Measurements from ENCODE around the gene ZCCHC24.

ZCCHC24 gene
- 1.5 to 2.7 (median 1.9) reads per million in 4 donors for total RNA-seq

- peak; percentile 90 to 97 (median 91) for DNase-seq
Measured at GRCh38 chr10:79445161-79445976, at the start of gene ZCCHC24. Gene ZCCHC24, minus strand, starts transcription at chr10:79445624. Its CDS starts 184 bp downstream, at chr10:79445440.

GRCh38 chr10:79493806-79494205, 48.4 kb upstream of the ZCCHC24 start:
- DNase-seq = no peak

GRCh38 chr10:79492839-79493238, 47.4 kb upstream of the ZCCHC24 start:
- DNase-seq = no peak

DNA sequence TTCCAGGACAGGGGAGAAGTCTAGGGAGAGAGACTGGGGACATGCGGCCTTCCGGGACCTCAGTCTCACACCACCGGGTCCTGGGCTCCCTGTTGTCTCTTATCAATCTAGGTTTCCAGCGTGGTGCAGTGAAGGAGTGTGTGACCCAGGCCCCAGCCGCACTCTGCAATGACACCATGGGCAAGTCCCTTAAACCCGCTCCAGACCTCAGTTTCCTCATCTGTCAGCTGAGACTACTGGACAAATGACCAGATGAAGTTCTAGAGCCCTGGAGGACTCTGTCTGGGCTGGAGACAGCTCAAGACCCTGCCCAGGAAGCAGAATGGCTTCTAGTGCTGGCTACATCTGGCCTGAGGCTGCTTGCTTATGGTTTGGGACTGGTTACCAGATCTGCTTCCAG, 46.8 kb upstream of the ZCCHC24 start:
- no peak for DNase-seq

DNA sequence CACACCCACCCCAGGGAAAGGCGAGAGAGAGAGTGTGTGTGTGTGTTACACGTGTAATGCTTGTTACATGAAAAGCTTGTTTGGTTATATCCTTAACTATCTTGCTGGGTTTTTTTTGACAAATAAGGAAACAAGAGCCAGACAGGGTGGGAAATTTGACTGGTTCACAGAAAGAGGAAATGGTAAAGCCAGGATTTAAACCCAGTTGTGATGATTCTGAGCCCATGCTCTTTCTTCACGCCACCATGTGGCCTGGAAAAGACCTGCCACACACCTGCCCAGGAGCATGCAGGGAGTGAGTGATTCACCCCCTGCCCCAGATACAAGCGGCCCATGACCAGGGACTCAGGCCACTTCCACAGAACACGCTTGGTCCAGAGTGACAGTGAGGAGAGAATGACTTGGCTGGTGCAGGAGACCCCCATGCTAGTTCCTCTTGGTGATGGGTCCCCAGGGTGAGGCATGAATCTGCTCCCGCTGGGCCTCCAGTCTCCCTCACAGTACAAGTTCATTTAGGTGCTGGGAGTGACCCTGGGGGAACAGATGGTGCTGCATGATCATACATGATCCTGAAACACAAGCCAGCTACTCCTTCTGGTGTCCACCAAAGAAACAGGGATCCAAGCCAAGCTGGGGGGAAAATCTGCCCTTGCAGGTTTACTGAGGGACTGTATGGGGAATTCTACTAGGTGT, 45.9 kb upstream of the ZCCHC24 start:
- no peak for DNase-seq

DNA sequence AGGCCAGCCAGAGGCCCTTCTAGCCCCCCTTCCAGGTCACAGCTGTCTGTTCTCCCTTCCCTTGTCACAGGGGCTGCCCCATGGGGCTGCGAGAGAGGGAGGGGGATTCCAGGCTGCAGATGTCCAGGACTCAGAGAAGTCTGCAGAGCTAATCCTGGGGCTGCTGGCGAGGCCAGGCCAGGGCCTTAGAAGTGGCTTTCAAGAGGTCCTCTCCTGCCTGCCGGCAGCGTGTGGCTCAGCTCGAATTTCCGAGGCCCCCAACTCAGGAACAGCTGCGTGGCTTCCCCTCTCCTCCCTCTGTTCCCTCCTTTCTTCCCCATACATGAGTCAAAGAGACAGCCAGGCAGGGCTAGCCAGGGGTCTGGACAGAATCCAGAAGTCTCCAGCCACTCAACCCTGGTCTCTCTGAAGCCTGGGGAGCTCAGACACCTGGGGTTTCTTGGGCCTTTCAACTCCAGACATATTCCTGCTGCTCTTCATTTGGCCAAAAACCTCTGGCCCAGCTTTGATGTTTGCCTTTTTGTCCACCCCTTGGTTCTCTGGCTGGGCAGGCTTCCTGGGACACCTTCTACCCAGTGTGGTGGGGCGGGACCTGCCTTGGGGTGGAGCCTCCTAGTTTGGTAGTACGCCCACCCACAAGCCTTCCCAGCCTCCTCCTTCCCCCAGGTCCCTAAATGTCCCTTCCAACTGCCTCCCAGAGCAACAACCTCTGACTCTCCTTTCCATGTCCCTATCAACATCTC, 45.1 kb upstream of the ZCCHC24 start:
- no peak for DNase-seq

- DNase-seq = no peak
Measured at GRCh38 chr10:79488870-79489269, 43.4 kb upstream of the ZCCHC24 start.

DNA sequence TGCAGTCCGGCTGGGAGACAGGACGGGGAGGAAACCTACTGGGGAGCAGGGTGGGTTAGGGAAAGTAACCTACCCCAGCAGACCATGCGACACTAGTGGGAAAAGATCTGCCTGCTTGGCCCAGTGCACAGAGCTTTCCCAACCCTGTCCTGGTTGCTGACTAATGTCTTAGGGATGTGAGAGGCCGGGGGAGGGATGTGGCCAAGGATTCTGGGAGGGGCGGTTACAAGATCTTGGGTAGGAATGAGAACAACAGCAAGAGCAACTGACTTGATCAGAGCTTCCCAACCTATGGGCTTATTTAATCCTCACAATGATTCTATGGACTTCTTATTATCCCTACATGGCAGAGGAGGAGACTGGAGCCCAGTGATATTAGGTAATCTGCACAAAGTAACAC, 42.9 kb upstream of the ZCCHC24 start:
- DNase-seq = no peak

GRCh38 chr10:79487296-79488194, 42.1 kb upstream of the ZCCHC24 start:
- peak in 1 of 5 donors; percentile 34 for DNase-seq

DNA sequence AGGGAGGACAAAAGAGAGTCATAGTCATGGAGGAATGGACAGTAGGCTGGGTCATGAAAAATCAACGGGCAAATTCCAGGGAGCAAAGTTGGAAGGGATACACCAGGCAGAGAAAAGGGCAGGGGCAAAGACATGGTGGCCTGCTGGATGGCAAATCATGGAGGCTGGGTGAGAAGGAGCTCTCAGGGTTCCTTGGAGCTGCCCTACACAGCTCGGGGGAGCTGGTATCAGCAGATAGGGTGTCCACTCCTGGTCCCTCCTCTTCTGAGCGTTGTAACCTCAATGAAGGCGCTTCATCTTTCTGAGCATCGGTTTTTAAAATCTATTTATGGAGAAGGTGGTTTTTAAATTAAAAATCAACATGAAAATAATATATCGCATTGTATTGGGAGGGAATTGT, 39.1 kb upstream of the ZCCHC24 start:
- no peak for DNase-seq

DNA sequence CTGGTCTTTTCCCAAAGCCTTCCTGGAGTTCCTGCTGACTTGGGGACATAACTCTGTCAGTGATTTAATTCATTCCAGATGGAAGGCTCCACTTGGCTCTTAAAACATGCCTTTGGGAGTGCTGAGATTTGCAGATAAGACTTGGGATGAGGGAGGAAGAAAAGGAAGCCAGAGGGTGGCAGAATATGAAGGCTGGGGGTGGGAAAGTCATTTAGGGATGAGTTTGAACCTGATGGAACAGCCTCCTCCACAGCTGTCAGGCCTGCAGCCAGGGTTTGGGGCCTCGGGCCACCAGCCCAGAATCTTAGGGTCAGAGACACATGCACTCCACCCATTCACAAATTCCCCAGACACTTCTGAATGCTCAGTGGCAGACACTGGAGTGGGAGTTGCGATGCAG, 38.5 kb upstream of the ZCCHC24 start:
- no peak for DNase-seq

DNA sequence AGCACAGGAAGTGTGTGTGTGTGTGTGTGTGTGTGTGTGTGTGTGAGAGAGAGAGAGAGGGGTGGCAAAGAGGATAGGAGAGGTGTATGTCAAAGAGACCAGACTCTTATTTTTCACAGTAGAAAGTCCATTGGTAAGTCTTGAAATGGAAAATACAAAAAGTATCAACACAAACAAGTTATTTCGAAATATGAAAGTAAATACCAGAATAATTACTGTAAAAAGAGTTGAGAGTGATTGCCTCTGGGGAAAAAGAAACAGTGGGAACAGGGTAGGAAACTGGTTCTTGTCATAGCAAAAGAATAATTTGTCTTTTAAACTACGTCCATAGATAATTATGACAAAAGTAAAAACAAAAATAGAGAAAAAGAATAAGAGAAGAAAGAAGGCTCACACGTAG, 37.9 kb upstream of the ZCCHC24 start:
- DNase-seq = no peak

- DNase-seq = no peak
Measured at GRCh38 chr10:79482741-79483140, 37.3 kb upstream of the ZCCHC24 start.

- DNase-seq = no peak
Measured at GRCh38 chr10:79482304-79482703, 36.9 kb upstream of the ZCCHC24 start.

GRCh38 chr10:79479283-79479909, 34.0 kb upstream of the ZCCHC24 start:
- no peak for DNase-seq

DNA sequence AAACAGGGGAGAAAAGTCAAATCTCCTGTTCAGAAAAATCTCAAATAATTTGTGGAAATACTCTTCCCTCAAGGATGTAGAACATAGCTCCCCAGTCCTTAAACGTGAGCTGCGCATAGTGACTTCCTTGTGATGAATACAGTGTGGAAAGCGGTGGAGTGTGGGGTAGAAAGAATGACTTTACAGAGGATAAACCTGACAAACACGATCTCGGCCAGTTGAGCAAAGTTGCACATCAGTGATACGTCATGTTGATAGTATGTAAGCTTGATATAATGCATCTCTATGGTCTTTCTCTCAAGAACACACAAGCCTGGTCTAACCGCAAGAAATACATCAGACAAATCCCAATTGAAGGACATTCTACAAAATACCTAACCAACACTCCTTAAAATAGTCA, 32.0 kb upstream of the ZCCHC24 start:
- no peak for DNase-seq

DNA sequence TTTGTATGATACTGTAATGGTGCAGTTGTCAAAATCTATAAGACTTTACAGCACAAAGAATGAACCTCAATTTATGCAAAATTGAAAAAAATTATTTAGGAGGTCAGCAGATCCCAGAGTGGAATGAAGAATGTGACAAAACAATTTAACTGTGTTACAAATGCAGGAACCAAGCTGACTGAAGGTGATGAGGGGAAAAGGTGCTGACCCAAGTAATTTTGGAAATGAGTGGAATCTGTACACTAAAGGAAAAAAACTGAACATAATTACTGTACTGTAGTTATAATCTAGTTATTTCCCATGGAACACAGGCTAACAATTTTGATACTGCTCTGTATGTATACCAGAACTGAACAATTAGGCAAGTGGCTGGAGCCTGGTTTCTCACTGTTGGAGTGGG, 31.2 kb upstream of the ZCCHC24 start:
- DNase-seq = no peak

DNA sequence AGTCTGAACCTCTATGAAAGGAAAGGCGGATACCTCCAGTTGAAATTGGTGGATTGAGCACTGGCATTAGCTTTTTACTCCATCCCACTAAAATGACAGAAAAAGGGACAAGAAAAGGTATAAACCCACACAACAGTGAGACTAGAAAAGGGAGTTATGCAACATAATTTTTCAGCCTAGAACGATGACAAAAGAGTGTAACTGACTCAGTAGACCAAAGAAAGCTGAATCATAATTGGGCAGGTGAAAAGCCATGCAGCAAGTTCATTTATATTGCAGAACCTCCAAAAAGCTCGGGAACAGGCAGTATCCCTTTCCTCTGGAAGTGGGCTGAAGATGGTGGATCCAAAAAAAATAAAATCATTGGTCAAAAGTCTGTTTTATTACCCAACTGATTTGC, 30.5 kb upstream of the ZCCHC24 start:
- no peak for DNase-seq

GRCh38 chr10:79475119-79475653, 29.8 kb upstream of the ZCCHC24 start:
- DNase-seq = no peak

DNA sequence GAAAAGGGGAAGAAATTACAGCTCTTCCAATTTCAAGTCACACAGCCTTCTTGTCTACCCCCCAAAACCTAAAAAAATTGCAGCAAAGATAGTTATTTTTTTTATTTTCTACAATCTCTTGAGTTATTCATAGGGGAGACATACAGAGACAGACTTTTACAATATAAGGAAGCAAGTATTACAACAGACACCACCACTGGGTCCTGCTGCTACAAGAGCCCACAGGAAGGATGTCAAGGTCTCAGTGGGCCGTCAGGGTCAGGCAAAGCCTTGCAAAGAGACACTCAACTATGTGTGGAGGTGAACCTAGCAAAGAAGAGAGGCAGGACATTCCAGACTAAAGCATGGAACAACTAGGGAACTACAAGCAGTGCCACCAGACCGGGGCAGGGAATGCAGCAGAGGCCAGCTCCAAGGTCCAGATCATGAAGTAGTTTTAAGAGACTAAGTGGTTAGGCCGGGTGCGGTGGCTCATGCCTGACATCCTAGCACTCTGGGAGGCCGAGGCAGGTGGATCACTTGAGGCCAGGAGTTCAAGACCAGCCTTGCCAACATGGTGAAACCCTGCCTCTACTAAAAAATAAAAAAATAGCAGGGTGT, 28.2 kb upstream of the ZCCHC24 start:
- DNase-seq = no peak

GRCh38 chr10:79472951-79473350, 27.5 kb upstream of the ZCCHC24 start:
- no peak for DNase-seq

Measured in T-helper 1 cell (primary cell).